Pulmonary artery endothelial cell (primary cell): Measurements from ENCODE around the gene GNB1. TPM values are rescaled to one million over a fixed set of nuclear protein-coding genes. Genes with fewer than 3 reads are reported as not detected.
"Not testable (repeated sequence)": the region's sequence is repeated elsewhere in the genome, so short reads cannot be mapped to it uniquely, and the experiment has no call there.

ENCODE experiments used
- DNase-seq: peaks from one replicate; pipeline ENCODE4 v3.0.0-alpha.2; 2011; ENCODE audit warnings: low read depth, low spot score
- total RNA-seq: library from RNA; depleted of rRNA; stranded (reverse); fragments of >200 nt; gene quantifications from 2 replicates; pipeline ENCODE4 v1.2.3, GENCODE V29; 2014

The GNB1 gene
- total RNA-seq, 1 donor from 2014 or later: 99.8 TPM

GRCh38 chr1:1763657-1764621, 126.9 kb downstream of the GNB1 start:
- no peak for DNase-seq

- DNase-seq: no peak
Observed at GRCh38 chr1:1761504-1762376, 129.1 kb downstream of the GNB1 start.

- DNase-seq: no peak
Observed at GRCh38 chr1:1760715-1761114, 130.2 kb downstream of the GNB1 start.

DNA sequence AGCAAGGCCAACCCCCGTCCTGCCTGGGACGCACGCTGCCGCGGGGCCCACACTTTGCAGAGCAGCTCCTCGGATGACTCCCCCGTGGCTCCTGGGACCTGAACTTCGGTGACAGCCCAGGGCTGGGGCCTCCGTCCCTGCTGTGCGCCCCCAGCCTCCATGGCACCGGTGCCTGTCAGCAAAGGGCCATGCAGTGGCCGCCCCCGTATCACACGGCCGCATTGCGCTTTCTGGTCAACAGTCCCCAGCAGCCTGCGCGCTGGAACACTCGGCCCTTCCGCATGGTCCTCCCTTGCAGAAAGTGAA, 130.6 kb downstream of the GNB1 start:
- no peak for DNase-seq

GRCh38 chr1:1759456-1760344, 131.2 kb downstream of the GNB1 start:
- no peak for DNase-seq

DNA sequence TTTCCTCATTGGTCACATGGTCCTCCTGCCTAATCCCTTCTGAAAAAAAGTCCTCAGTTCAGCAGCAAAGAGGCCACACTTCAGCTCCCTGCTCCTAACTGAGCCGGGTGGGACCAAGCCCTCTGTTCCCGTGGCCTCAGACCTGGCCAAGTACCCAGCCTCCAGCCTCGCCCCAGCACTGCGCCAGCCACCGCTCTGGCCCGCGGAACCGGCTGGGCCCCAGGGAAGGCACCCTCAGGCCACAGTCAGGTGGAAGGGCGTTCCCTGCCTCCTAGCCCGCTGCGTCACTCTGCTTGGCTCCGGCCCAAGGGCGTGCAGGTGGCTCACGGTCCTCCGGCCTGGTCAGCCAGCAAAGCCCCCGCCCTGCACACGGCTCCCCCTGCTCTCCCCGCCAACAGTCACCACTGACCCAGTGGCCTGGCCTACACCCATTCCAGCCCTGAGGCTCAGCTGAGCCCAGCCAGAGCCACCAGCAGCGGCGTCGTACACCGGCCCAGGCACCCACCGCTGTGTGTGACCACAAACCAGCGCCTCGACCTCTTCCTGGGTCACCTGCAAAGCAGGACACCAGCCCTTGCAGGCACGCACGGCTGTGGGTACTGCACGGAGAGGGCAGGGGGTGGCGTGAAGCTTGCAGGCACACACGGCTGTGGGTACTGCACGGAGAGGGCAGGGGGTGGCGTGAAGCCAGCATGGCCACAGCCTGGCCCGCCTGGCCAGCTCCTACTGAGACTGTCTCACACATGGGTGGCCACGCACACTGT, 132.0 kb downstream of the GNB1 start:
- DNase-seq: no peak

- DNase-seq: no peak
Observed at GRCh38 chr1:1758059-1758621, 132.7 kb downstream of the GNB1 start.

DNA sequence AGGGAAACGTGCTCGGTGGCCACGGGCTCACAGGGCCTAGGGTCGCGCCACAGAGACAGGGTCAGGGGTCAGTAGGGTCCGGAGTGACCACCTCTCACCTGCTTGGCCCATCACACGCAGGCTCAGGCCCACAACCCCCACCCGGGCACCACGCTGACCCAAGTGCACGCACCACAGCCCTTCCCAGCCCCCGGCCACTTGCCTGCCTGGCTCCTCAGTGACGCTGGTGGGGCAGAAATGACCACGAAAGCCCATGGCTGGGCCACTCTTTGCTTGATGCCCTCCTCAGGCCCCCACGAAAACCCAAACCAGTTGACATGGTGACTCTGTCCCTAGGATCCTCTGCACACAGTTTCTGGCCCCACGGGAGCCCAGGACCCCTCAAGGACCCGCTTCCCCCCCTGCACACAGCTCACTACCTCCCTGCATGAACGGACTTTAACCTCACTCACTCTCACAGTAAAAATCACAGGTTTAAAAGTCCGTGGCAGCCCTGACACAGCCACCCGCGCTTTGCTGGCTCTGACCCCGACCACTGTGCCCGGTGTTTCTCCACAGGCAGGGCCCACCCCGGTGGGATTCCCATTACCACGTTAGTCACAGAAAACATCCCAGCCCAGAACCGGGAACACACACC, 133.3 kb downstream of the GNB1 start:
- no peak for DNase-seq

DNA sequence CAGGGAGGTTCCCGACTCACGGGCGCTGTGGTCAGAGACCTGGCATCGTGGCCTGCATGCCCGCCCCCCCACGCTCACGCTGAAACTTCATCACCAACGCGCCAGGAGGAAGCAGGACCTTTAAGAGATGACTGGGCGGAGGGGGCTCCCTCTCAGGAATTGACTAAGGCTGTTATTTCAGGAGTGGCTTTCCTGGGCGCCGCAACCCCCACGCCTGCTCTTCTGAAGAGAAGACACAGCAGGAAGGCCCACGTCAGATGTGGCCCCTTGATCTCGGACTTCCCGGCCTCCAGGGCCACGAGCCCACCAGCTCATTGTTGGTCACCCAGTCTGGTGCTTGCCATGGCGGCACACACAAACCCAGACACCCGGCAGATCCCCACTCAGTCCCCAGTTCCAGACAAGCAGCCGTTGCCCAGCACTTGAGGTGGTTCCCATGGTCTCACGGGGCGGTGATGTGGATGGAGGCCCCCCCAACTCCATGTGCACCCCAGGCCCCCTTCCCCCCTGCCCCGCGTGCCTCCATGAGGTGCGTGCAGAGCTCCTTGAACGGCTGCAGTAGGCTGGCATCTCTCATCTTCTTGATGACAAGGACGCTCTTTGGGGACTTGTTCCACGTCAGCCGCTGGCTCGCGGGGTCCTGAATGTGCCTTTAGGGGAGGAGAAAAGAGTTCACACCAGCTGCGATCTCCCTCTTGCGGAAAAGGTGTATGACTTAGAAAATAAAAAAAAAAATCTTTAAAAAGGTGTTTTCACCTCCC, 134.0 kb downstream of the GNB1 start:
- DNase-seq: no peak

GRCh38 chr1:1755852-1756251, 135.0 kb downstream of the GNB1 start:
- no peak for DNase-seq

GRCh38 chr1:1755426-1755825, 135.5 kb downstream of the GNB1 start:
- no peak for DNase-seq

DNA sequence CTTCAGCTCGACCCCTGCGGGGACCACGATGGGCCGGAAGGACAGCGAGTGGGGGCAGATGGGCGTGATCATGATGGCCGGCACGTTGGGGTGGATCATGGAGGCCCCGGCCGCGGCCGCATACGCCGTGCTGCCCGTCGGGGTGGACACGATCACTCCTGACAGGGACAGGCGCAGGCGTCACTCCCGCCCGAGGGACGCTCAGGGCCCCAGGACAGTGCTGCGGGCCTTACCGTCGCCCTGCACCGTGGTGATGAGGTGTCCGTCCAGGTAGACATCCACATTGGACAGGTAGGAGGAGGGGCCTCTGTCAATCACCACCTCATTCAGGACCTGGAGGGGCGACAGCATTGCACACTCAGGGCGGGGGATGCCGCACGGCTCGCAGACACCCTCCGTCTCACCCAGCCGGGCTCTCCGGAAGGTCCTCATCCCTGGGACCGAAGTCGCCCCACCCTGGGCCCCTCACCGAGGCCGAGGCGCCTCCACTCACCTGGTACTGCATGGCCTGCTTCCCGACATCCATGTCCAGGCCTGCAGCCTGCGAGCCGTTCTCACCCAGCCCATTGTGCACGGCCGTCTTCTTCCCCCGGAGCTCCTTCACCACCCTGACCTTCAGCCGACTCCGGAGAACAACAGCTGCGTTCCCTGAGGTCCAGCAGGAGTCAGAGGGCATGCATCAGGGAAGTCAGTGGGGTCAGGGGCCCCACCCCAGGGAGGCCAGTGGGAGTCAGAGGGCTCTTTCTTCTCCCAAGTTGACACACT, 136.7 kb downstream of the GNB1 start:
- no peak for DNase-seq

- no peak for DNase-seq
Observed at GRCh38 chr1:1753607-1754005, 137.3 kb downstream of the GNB1 start.

DNA sequence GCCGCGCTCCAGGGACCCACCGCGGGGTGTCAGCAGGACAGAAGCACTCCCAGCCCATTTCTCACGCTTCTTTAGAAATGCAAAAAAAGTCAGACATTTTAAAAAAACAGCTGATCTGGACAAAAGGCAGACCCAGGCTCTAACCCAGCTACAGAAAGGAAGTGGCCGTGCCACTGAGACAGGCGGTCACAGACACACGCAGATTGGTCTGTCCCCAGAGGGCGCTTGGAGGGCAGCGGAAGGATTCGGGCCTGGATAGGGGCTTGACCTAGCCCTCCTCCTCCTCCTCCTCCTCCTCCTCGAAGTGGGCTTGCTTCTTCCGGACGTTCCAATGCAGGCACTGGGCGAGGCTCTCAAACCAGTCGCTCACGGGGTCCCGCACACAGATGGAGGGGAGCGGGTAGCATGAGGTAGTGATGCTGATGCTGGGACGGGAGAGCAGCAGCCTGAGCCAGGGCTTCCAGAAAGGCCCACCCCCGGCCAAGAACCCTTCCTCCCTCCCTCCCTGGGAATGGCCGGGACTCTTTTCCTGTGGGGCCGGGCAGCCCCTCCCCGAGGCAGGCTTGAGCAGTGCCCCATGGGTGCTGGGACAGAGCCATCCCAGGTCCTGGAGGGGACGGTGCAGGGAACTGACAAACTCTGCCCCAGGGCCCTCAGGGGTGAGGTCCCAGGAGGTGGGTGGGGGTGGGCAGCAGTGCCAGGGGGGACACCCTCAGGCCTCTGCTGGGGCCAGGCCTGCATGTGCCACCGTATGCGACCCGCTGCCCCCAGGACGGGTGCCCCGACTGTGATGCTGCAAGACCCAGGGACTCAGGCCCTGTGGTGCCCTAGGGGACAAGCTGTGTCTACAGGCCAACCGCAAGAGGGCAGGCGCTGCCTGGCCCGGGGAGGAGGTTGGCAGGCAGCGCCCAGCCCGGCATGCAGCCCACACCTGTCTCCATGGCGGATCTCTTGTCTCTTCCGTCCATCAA, 138.0 kb downstream of the GNB1 start:
- DNase-seq: no peak

GRCh38 chr1:1752190-1752589, 138.7 kb downstream of the GNB1 start:
- no peak for DNase-seq

- not testable (repeated sequence) for DNase-seq
Observed at GRCh38 chr1:1749941-1750340, 140.9 kb downstream of the GNB1 start.

GRCh38 chr1:1748686-1749321, 142.1 kb downstream of the GNB1 start:
- DNase-seq: no peak
